Stomach (tissue), 9 donors: ENCODE measurements around the gene RNF182. TPM values are rescaled to one million over a fixed set of nuclear protein-coding genes. Genes with fewer than 3 reads are reported as not detected.

Experiments
- DNase-seq, 2 donors: peaks; one replicate each; pipeline versions ENCODE4 v3.0.0 to v3.0.0-alpha.2; 2013 to 2019
- H3K27ac ChIP-seq, 5 donors: fragments of 200-600 bp in 4 of 5; sonication (generic) in 4 of 5; one replicate each; pipeline ENCODE4 v1.5.1; 2013 to 2019; ENCODE audit warnings: mild to moderate bottlenecking in 1 of 5, moderate library complexity in 1 of 5
- H3K27me3 ChIP-seq, 3 donors: fragments of 200-600 bp; sonication (generic); one replicate each; pipeline ENCODE4 v1.5.1; 2017 to 2019; ENCODE audit warnings: mixed run types in 1 of 3
- H3K36me3 ChIP-seq, 4 donors: fragments of 200-600 bp; sonication (generic); 1 replicate in 3 of 4; 2 replicates in 1 of 4; pipeline ENCODE4 v1.5.1; 2016 to 2019
- H3K4me1 ChIP-seq, 4 donors: fragments of 200-600 bp; sonication (generic); one replicate each; pipeline ENCODE4 v1.5.1; 2016 to 2019
- H3K4me3 ChIP-seq, 4 donors: fragments of 200-600 bp; sonication (generic) in 3 of 4; one replicate each; pipeline ENCODE4 v1.5.1; 2016 to 2019; ENCODE audit warnings: mild to moderate bottlenecking in 1 of 4
- H3K9me3 ChIP-seq, 4 donors: fragments of 200-600 bp; sonication (generic); one replicate each; pipeline ENCODE4 v1.5.1; 2016 to 2019
- CTCF ChIP-seq, 7 experiments: fragments of 450-650 bp in 4 of 7; fragments of 200-600 bp in 3 of 7; sonication (generic) in 3 of 7; IDR thresholded peaks; one replicate each; pipeline ENCODE4 v1.5.1; 2016 to 2019; ENCODE audit warnings: antibody characterized with exemption in 7 of 7, control low read depth in 2 of 7, mild to moderate bottlenecking in 1 of 7
- EP300 ChIP-seq: sonication (generic); formaldehyde crosslinking; IDR thresholded peaks from one replicate; pipeline ENCODE4 v1.6.1; 2017; ENCODE audit warnings: antibody characterized with exemption
- POLR2A ChIP-seq, 4 donors: fragments of 450-650 bp; IDR thresholded peaks; one replicate each; pipeline ENCODE4 v1.6.1; 2016; ENCODE audit warnings: antibody characterized with exemption in 4 of 4, control low read depth in 2 of 4, mild to moderate bottlenecking in 1 of 4, moderate library complexity in 1 of 4
- POLR2AphosphoS5 ChIP-seq, 3 donors: sonication (generic); formaldehyde crosslinking; IDR thresholded peaks; one replicate each; pipeline ENCODE4 v1.6.1; 2016; ENCODE audit warnings: antibody characterized with exemption in 3 of 3
- WGBS, 5 donors: extraction: QIAGEN DNeasy Blood & Tissue Kit in 3 of 5; methylation state at CpG; one replicate each; pipeline versions ENCODE4 v1.1.5 to v1.1.7; 2013 to 2018; 5-methylcytosine and 5-hydroxymethylcytosine counted together
- intact Hi-C: fragments of 100-400 bp; cut with DNase I; formaldehyde crosslinking; loops from one replicate; pipeline ENCODE4 v1.15.1; 2023; ENCODE audit warnings: low total_unique reads
- polyA plus RNA-seq, 3 donors: library from polyadenylated mRNA; stranded (reverse); fragments of 200-250 nt; gene quantifications; one replicate each; pipeline ENCODE4 v1.2.3, GENCODE V29; 2013
- total RNA-seq, 5 donors: library from RNA; depleted of rRNA; stranded (reverse); fragments of >200 nt; gene quantifications; one replicate each; pipeline versions ENCODE4 v1.1.0 to v1.2.3, GENCODE V29; 2014 to 2016
- donor health status: healthy with polysubstance abuse.
- donor health status: Bipolar disorder and iron deficiency.
- donor health status: healthy.

Gene RNF182
- total and polyA plus RNA-seq, 8 donors = 0.10 to 0.18 TPM; not detected in 6

DNA sequence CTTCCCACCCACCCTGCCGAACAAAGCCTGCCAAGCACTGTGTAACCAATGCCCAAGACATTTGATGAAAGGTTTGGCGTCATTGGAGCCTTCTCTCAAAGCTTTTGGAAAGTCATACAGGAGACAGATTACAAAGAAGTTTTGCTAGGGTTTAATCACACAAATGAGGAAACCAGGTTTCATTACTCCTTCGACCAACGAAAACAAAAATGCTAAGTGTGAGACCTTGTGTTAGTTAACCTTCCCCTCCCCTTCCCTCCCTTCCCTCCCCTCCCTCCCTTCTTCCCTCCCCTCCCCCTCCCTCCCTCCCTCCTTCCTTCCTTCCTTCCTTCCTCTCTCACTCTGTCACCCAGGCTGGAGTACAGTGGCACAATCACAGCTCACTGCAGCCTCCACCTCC, 96.7 kb downstream of the RNF182 start:
- TF ChIP-seq CTCF (IDR thresholded peaks at IDR 0.05) (no peak), EP300 (no peak)
- Histone ChIP-seq H3K4me1 (peaks cover 0 to 5% (median 0%) of the 10 kb centered on the region in 4 donors), H3K4me3 (no peak overlapping the region), H3K9me3 (no peaks in the 10 kb centered on the region), H3K27ac (no peak overlapping the region), H3K27me3 (peaks cover 0 to 9% (median 0%) of the 10 kb centered on the region in 3 donors), H3K36me3 (no peaks in the 10 kb centered on the region)
- intact Hi-C loops = no loop called here
- 35 to 51% (median 45%) methylated on average over 3 to 4 of the region's 4 CpGs for WGBS, 5 donors
- no peak for DNase-seq

DNA sequence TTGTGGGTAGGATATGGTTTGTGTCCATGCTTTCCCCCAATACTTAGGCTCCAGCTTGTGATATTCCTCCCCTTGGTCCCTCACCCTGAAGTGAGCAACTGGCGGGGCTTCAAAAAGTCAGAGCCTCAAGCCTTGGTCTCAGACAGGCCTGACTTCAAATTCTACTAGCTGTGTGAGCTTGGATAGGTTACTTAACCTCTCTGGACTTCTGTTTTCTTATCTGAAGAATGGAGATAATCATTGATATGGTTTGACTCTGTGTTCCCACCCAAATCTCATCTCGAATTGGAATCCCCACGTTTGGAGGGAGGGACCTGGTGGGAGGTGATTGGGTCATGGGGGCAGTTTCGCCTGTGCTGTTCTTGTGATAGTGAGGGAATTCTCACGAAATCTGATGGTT, 97.9 kb downstream of the RNF182 start:
- 74 to 83% (median 79%) methylated on average over 5 of the region's 5 CpGs for WGBS, 5 donors
- DNase-seq = no peak
- Histone ChIP-seq H3K27me3 (peaks cover 0 to 14% (median 0%) of the 10 kb centered on the region in 3 donors), H3K27ac (no peak overlapping the region), H3K4me3 (no peak overlapping the region), H3K4me1 (peaks cover 0 to 2% (median 0%) of the 10 kb centered on the region in 4 donors), H3K9me3 (no peaks in the 10 kb centered on the region), H3K36me3 (no peaks in the 10 kb centered on the region)
- intact Hi-C loops = no loop called here
- TF ChIP-seq POLR2A (IDR thresholded peaks at IDR 0.05) = no peak

DNA sequence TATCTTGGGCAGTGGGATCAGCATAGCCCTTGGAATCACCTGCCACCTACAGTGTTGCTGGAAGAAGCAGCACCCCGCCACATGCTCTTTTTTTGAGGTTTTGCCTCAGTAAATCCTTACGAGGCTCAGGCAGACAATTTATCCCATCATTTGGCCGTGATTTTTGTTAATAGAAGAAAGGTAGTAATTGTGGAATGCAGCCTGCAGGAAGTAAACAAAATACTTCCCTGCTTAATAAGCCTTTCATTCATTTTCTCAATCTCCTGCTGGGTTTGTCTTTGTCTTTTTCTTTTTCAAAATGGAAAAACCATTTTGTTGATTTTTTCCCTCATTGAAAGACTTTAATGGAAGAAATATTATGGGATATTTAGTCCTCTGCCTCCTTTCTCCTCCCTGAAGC, 99.1 kb downstream of the RNF182 start:
- intact Hi-C loops = no loop called here
- DNase-seq = no peak
- H3K27me3 ChIP-seq = peaks cover 0 to 22% (median 0%) of the 10 kb centered on the region in 3 donors
- H3K9me3 ChIP-seq = no peaks in the 10 kb centered on the region
- WGBS, 5 donors = 57 to 71% (median 65%) methylated on average over 3 of the region's 3 CpGs
- H3K27ac ChIP-seq = no peak overlapping the region
- no peaks in the 10 kb centered on the region for H3K36me3 ChIP-seq
- H3K4me1 ChIP-seq = no peaks in the 10 kb centered on the region
- H3K4me3 ChIP-seq = no peak overlapping the region
- TF ChIP-seq POLR2AphosphoS5 (IDR thresholded peaks at IDR 0.05) = no peak
- TF ChIP-seq POLR2A (IDR thresholded peaks at IDR 0.05) = no peak
- no peak for TF ChIP-seq CTCF (IDR thresholded peaks at IDR 0.05)
- no peak for TF ChIP-seq EP300

DNA sequence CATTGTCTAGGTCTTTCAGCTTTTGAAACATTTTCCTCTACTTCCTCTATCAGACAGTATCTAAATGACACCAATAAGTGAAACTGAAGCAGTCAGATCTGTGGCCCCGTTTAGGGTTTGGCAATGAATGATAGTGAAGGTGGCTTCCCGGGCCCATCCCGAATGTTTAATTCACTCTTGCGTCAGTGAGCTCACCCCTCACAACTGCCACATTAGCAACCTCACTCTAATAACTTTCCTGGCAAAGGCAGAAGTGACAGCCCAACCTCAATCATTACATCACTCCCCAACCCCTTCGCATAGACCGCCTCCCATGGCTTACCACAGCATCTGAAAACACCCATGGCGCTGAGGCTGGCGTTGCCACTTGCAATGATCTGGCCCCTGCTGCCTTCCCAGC, 100.4 kb downstream of the RNF182 start:
- H3K4me3 ChIP-seq = no peak overlapping the region
- no peaks in the 10 kb centered on the region for H3K36me3 ChIP-seq
- no peak for DNase-seq
- no peaks in the 10 kb centered on the region for H3K4me1 ChIP-seq
- H3K27ac ChIP-seq = no peak overlapping the region
- H3K27me3 ChIP-seq = peaks cover 0 to 27% (median 0%) of the 10 kb centered on the region in 3 donors
- no peaks in the 10 kb centered on the region for H3K9me3 ChIP-seq
- 72 to 88% (median 80%) methylated on average over 8 of the region's 8 CpGs for WGBS, 5 donors
- no peak for TF ChIP-seq POLR2A (IDR thresholded peaks at IDR 0.05)
- no peak for TF ChIP-seq EP300
- TF ChIP-seq POLR2AphosphoS5 (IDR thresholded peaks at IDR 0.05) = no peak
- TF ChIP-seq CTCF (IDR thresholded peaks at IDR 0.05) = no peak
- intact Hi-C loops = no loop called here

DNA sequence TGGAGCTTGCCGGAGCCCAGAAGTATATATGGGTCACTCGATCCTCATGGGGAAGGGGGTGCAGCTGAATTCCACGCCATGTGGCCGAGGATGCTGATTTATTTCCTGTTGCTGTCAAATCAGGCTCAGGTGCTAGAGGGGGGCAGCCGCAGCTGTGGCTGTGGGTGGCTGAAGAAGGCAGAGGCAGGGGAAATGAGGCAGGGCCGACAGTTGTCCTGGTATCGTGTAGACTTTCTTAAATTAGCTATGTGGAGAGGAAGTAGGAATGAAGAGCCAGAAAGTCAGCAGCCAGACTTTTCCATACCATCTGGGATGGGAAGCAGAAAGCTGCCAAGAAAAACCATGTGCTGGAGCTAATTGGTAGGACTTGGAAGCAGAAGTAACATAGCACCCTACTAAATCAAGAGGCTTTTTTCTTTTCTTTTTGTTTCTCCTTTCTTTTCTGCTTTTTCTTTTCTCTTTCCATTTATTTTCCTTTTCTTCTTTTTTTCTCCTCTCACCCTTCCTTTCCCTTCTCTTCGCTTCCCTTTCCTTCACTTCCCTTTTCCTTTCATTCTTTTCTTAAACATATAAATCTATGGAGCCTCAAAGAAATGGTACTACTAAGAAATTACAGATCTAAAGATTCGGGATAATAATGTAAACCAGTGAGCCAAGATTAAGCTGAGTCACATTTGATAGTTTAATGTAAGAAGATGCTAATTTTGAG, 102.2 kb downstream of the RNF182 start:
- no peaks in the 10 kb centered on the region for H3K4me1 ChIP-seq
- H3K36me3 ChIP-seq = no peaks in the 10 kb centered on the region
- 57 to 77% (median 72%) methylated on average over 8 to 9 of the region's 9 CpGs for WGBS, 5 donors
- no peak overlapping the region for H3K4me3 ChIP-seq
- intact Hi-C loops = no loop called here
- TF ChIP-seq POLR2AphosphoS5 (IDR thresholded peaks at IDR 0.05) (no peak), CTCF (IDR thresholded peaks at IDR 0.05) (no peak), POLR2A (IDR thresholded peaks at IDR 0.05) (no peak), EP300 (no peak)
- no peaks in the 10 kb centered on the region for H3K9me3 ChIP-seq
- no peak overlapping the region for H3K27ac ChIP-seq
- DNase-seq = peak in 1 of 2 donors; percentile 30
- H3K27me3 ChIP-seq = peaks cover 0 to 32% (median 0%) of the 10 kb centered on the region in 3 donors
